Measurements from ENCODE around the gene TLCD3B. TPM values are rescaled to one million over a fixed set of nuclear protein-coding genes. Genes with fewer than 3 reads are reported as not detected.
A peak's percentile ranks its signal among the peaks of the same experiment; 100 is the strongest.

Gene TLCD3B
- total and polyA plus RNA-seq, 9 of the 15 experiments (the other 6 are each of a cell fraction or from before 2014, with no cell fraction given), result 0.10 to 0.52 (median 0.23) TPM; not detected in 4

GRCh38 chr16:30075503-30076275 lies 44.6 kb upstream of the TLCD3B start, which contains the start of gene PPP4C (continued):
- TF ChIP-seq HSF4 (CRISPR knock-in tag; IDR thresholded peaks at IDR 0.05; ENCODE audit: borderline replicate concordance) (no peak), ZNF124 (CRISPR knock-in tag; IDR thresholded peaks at IDR 0.05) (no peak), KAT8 (IDR thresholded peaks at IDR 0.05; ENCODE audit: low read depth) (no peak), CTBP1 (IDR thresholded peaks at IDR 0.05; ENCODE audit: borderline replicate concordance) (no peak; the same call in 1 of the 2 replicates), E2F4 (CRISPR knock-in tag; IDR thresholded peaks at IDR 0.05; ENCODE audit: low read depth) (no peak), ZBTB40 (IDR thresholded peaks at IDR 0.05) (peak; percentile 97), ZBTB40 (CRISPR knock-in tag; IDR thresholded peaks at IDR 0.05) (no peak), ZFX (CRISPR knock-in tag; IDR thresholded peaks at IDR 0.05) (peak; percentile 65)
- TF ChIP-seq, protein P1, sequence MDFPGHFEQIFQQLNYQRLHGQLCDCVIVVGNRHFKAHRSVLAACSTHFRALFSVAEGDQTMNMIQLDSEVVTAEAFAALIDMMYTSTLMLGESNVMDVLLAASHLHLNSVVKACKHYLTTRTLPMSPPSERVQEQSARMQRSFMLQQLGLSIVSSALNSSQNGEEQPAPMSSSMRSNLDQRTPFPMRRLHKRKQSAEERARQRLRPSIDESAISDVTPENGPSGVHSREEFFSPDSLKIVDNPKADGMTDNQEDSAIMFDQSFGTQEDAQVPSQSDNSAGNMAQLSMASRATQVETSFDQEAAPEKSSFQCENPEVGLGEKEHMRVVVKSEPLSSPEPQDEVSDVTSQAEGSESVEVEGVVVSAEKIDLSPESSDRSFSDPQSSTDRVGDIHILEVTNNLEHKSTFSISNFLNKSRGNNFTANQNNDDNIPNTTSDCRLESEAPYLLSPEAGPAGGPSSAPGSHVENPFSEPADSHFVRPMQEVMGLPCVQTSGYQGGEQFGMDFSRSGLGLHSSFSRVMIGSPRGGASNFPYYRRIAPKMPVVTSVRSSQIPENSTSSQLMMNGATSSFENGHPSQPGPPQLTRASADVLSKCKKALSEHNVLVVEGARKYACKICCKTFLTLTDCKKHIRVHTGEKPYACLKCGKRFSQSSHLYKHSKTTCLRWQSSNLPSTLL (IDR thresholded peaks at IDR 0.05), result no peak
- TF ChIP-seq, protein P2, sequence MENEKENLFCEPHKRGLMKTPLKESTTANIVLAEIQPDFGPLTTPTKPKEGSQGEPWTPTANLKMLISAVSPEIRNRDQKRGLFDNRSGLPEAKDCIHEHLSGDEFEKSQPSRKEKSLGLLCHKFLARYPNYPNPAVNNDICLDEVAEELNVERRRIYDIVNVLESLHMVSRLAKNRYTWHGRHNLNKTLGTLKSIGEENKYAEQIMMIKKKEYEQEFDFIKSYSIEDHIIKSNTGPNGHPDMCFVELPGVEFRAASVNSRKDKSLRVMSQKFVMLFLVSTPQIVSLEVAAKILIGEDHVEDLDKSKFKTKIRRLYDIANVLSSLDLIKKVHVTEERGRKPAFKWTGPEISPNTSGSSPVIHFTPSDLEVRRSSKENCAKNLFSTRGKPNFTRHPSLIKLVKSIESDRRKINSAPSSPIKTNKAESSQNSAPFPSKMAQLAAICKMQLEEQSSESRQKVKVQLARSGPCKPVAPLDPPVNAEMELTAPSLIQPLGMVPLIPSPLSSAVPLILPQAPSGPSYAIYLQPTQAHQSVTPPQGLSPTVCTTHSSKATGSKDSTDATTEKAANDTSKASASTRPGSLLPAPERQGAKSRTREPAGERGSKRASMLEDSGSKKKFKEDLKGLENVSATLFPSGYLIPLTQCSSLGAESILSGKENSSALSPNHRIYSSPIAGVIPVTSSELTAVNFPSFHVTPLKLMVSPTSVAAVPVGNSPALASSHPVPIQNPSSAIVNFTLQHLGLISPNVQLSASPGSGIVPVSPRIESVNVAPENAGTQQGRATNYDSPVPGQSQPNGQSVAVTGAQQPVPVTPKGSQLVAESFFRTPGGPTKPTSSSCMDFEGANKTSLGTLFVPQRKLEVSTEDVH (IDR thresholded peaks at IDR 0.05; ENCODE audit: low read depth, partially characterized antibody), result peak; percentile 94

All from K562 (cell line).